Activated CD8-positive, alpha-beta T cell treated with anti-CD3 and anti-CD28 coated beads, Interleukin-2, amount 10 ng/mL, durations not matched to agents 7 days and 5 days (primary cell): ENCODE results near the gene MED15. TPM values are rescaled to one million over a fixed set of nuclear protein-coding genes. Genes with fewer than 3 reads are reported as not detected.
"Not testable (repeated sequence)": the region's sequence is repeated elsewhere in the genome, so short reads cannot be mapped to it uniquely, and the experiment has no call there.

Source experiments
- ATAC-seq: fragments of 150-1000 bp; cut with Tn5 transposase; one replicate; pipeline ENCODE4 v1.10.0; 2021; ENCODE audit warnings: moderate library complexity
- CTCF ChIA-PET: fragments of 350-600 bp; sonication (Branson Sonifier 250); formaldehyde crosslinking; loops from one replicate; lab custom pipeline; 2021; ENCODE audit warnings: antibody characterized with exemption; lab: Charles Lee
- POLR2A ChIA-PET: fragments of 350-600 bp; sonication (Branson Sonifier 250); formaldehyde crosslinking; loops from one replicate; lab custom pipeline; 2021; ENCODE audit warnings: antibody characterized with exemption; lab: Charles Lee
- DNase-seq: peaks from one replicate; pipeline ENCODE4 v3.0.0-alpha.2; 2020
- H3K27ac Mint-ChIP-seq: one replicate; pipeline ENCODE4 v1.8.0; 2021; ENCODE audit warnings: mild to moderate bottlenecking, mixed read lengths
- H3K27me3 Mint-ChIP-seq: one replicate; pipeline ENCODE4 v1.8.0; 2021; ENCODE audit warnings: low read depth, mixed read lengths
- H3K36me3 Mint-ChIP-seq: one replicate; pipeline ENCODE4 v1.8.0; 2021; ENCODE audit warnings: low read depth, mixed read lengths
- H3K4me1 Mint-ChIP-seq: one replicate; pipeline ENCODE4 v1.8.0; 2021; ENCODE audit warnings: low read depth, mixed read lengths
- H3K4me3 Mint-ChIP-seq: one replicate; pipeline ENCODE4 v1.8.0; 2021; ENCODE audit warnings: mild to moderate bottlenecking, mixed read lengths
- H3K9me3 Mint-ChIP-seq: one replicate; pipeline ENCODE4 v1.8.0; 2022; ENCODE audit warnings: mixed read lengths; ENCODE audit not compliant: insufficient read depth
- total RNA-seq, 2 experiments: library from RNA; stranded (reverse); gene quantifications; one replicate each; pipeline ENCODE4 v1.2.3, GENCODE V29; 2021

The MED15 gene
- total RNA-seq, 2 experiments from 2014 or later: 155 to 161 TPM

DNA sequence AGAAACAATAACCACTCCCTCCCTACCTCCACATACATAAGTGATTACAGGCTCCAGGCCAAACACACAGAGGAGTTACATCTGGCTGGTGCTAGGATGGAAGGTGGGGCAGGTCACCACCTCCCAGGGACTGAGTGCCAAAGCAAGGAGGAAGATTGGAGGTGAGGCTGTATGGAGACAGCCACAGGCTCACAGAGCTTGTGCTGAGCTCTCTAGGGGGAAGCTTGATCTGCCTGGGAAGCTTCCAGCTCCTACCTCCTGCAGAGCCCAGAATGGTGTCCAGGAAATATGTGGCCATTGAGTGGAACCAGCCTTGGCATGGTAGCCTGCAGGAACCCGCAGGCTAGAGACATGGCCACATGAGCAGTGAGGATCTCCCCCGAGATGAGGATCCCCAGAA lies 3.6 kb upstream of the MED15 start:
- Mint-ChIP-seq H3K27me3 (no peaks in the 10 kb centered on the region), H3K4me1 (peaks cover 15% of the 10 kb centered on the region), H3K36me3 (peaks cover 10% of the 10 kb centered on the region), H3K4me3 (no peak overlapping the region), H3K27ac (no peak overlapping the region), H3K9me3 (no peaks in the 10 kb centered on the region)
- ChIA-PET CTCF (no interaction called here), POLR2A (interaction anchor here (0.9 kb wide), 1 partner anchor 55 kb away, joined by 3 read pairs; no protein-coding TSS in a partner anchor)
- ATAC-seq (no peak), DNase-seq (no peak)

DNA sequence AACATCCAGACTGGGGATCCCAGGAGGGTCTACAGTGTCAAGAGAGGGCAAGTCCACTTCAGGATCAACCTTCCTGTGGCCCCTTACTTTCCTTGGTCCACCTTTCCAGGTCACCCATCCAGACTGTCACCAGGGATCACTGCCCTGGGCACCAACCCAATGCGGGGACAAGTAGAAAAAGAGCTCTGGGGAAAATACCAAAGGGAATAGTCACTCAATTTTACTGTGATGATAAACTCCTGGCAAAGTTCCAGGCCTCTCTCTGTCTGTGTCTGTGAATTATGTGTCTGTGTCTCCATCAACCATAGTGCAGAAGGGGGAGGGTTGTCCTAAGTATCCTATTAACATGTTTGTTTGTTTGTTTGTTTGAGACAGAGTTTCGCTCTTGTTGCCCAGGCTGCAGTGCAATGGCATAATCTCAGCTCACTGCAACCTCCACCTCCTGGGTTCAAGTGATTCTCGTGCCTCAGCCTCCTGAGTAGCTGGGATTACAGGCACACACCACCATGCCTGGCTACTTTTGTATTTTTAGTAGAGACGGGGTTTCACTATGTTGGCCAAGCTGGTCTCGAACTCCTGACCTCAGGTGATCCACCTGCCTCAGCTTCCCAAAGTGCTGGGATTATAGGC lies 3.0 kb upstream of the MED15 start:
- POLR2A ChIA-PET, DNase-seq, H3K9me3 Mint-ChIP-seq, ATAC-seq, H3K4me3 Mint-ChIP-seq, H3K27ac Mint-ChIP-seq, H3K27me3 Mint-ChIP-seq: not testable (repeated sequence)
- CTCF ChIA-PET: interaction anchor here (1.7 kb wide), 1 partner anchor 60 kb away, joined by 4 read pairs; no protein-coding TSS in a partner anchor
- Mint-ChIP-seq H3K4me1 (peaks cover 21% of the 10 kb centered on the region), H3K36me3 (peaks cover 16% of the 10 kb centered on the region)

DNA sequence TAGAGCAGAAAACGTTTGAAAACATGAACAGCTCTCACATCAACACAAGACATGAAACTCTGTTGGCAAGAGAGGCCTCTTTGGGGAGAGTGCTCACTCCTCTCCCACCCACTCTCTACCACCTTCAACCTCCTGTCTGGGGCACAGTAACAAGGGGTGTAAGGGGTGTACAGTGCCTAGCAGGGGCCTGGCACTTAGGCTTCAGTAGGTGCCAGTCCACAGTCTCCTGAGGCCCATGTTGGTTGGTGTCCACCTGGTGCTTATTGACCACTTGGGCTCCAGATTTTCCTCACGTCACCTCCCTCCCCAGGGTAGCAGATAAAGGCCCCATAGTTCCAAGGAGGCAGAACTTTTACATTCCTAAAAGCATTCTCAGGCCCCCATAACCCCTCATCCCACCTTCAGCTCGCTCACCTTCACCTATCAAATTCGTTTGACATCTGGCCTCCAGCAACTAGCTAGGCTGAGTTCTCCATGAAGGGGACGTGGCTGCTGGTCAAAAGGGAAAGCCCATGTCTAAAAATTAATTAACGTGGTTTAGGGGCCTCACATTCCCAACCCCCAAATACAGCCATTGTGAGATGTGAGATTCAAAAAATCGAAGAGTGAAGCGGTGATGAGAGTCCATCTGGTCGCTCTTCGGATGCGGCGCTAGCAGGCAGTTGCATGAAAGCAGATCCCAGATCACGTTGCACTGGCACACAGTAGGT lies 712 bp upstream of the MED15 start:
- Mint-ChIP-seq H3K4me1 (peaks cover 42% of the 10 kb centered on the region), H3K9me3 (no peaks in the 10 kb centered on the region), H3K36me3 (peaks cover 33% of the 10 kb centered on the region), H3K4me3 (peak overlapping the region; percentile 90), H3K27ac (peak overlapping the region; percentile 92), H3K27me3 (no peaks in the 10 kb centered on the region)
- ChIA-PET CTCF (interaction anchor here (1.0 to 6.3 kb wide), 6 partner anchors 10 to 88 kb away, joined by 3 to 98 read pairs (median 4); no protein-coding TSS in a partner anchor), POLR2A (interaction anchor here (0.8 to 3.5 kb wide), 7 partner anchors 17 to 72 kb away, joined by 3 to 28 read pairs (median 13); no protein-coding TSS in a partner anchor)
- DNase-seq: no peak
- no peak for ATAC-seq

DNA sequence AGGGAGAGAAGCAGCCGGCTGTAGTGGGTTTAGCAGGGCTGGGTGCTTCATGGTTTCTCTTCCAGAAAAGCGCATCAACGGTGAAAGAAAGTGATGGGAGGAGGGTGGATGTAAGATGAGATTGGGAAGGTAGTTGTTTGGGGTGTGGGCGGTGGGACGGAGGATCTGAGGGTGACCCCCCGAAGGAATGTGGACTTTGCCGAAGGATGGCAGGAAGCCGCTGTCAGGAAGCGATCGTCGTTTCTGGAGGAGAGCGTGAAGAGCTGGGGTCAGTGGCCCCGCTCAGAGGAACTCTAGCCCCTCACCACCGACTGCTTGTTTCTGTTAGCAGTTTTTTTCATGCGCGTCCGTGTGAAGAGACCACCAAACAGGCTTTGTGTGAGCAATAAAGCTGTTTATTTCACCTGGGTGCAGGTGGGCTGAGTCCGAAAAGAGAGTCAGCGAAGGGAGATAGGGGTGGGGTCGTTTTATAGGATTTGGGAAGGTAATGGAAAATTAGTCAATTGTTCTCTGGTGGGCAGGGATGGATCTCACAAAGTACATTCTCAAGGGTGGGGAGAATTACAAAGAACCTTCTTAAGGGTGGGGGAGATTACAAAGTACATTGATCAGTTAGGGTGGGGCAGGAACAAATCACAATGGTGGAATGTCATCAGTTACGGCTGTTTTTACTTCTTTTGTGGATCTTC lies 801 bp downstream of the MED15 start:
- ATAC-seq: peak; percentile 5
- POLR2A ChIA-PET: interaction anchor here (0.6 to 3.5 kb wide), 22 partner anchors 10 to 494 kb away, joined by 3 to 28 read pairs (median 5); partner anchors contain the start of genes KLHL22 and ZNF74
- not testable (repeated sequence) for H3K9me3 Mint-ChIP-seq, H3K27me3 Mint-ChIP-seq, DNase-seq
- peak overlapping the region; percentile 92 for H3K27ac Mint-ChIP-seq
- CTCF ChIA-PET: interaction anchor here (0.7 to 6.3 kb wide), 8 partner anchors 9 to 65 kb away, joined by 3 to 98 read pairs (median 4); no protein-coding TSS in a partner anchor
- H3K36me3 Mint-ChIP-seq: peaks cover 38% of the 10 kb centered on the region
- peak overlapping the region; percentile 90 for H3K4me3 Mint-ChIP-seq
- H3K4me1 Mint-ChIP-seq: peaks cover 49% of the 10 kb centered on the region

DNA sequence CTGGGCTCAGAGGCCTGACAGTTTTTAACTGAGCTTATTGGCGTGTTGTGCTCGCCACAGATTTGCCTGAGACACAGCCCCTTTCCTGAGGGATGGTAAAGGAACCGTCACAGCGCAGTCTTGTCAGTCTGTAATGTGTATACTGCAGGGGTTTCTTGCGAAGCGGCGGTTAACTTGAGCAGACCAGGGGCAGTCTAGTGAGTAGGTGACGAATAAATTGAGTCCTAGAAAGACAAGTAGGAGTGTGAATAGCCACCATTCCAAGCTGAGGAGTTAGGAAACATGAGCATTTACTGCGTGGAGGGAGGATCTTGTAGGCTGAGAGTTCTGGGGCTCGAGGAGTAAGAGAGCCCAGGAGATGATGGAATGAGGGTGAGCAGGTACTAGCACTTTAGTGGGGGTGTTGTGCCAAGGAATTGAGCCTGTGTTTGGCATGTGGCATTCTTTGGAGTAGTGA lies 1.4 kb downstream of the MED15 start:
- no peak for DNase-seq
- Mint-ChIP-seq H3K27me3 (no peaks in the 10 kb centered on the region), H3K27ac (peak overlapping the region; percentile 92), H3K4me3 (peak overlapping the region; percentile 90), H3K36me3 (peaks cover 41% of the 10 kb centered on the region), H3K4me1 (peaks cover 50% of the 10 kb centered on the region), H3K9me3 (no peaks in the 10 kb centered on the region)
- POLR2A ChIA-PET: interaction anchor here (0.6 to 3.5 kb wide), 17 partner anchors 9 to 66 kb away, joined by 3 to 28 read pairs (median 5); no protein-coding TSS in a partner anchor
- ATAC-seq: no peak
- CTCF ChIA-PET: interaction anchor here (0.7 to 6.3 kb wide), 7 partner anchors 9 to 65 kb away, joined by 3 to 98 read pairs (median 5); no protein-coding TSS in a partner anchor

DNA sequence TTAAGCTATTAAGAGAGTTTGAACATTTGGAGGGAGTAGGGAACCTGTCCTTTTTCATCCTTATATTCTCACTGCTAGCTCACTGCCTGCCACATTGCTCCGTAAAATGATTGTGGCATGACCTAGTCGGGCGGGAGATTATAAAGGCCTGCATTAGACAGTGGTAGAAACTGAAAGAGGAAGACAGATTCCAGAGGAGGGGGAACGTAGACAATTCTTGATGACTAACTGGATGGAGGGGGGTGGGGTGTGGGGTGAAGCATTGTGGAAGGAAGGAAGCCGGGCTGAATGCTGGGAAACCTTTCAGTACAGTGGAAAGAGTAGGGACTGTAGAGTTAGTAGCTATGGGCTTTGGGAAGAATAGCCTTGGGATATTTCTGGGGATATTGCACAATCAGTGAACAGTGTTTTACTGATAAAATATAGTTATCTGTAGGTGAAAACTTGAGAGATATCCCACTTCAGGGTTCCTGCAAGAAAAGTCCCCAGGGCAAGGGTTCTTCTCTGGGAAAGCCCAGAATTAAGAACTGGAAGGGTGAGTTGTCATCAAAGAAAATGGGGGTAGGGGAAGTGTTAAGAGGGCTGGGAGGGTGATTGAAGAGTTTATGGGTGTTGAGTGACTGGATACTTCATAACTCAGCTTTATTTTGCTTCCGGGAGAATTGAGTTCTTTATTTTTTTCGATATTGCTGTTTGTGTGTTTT lies 2.1 kb downstream of the MED15 start:
- H3K36me3 Mint-ChIP-seq: peaks cover 46% of the 10 kb centered on the region
- ChIA-PET CTCF (interaction anchor here (0.6 to 6.3 kb wide), 9 partner anchors 8 to 64 kb away, joined by 3 to 98 read pairs (median 5); no protein-coding TSS in a partner anchor), POLR2A (interaction anchor here (1.1 to 3.5 kb wide), 13 partner anchors 9 to 59 kb away, joined by 3 to 28 read pairs (median 7); no protein-coding TSS in a partner anchor)
- peaks cover 57% of the 10 kb centered on the region for H3K4me1 Mint-ChIP-seq
- H3K9me3 Mint-ChIP-seq: no peaks in the 10 kb centered on the region
- peak; percentile 54 for DNase-seq
- no peaks in the 10 kb centered on the region for H3K27me3 Mint-ChIP-seq
- ATAC-seq: peak; percentile 21
- H3K4me3 Mint-ChIP-seq: peak overlapping the region; percentile 90
- peak overlapping the region; percentile 92 for H3K27ac Mint-ChIP-seq

DNA sequence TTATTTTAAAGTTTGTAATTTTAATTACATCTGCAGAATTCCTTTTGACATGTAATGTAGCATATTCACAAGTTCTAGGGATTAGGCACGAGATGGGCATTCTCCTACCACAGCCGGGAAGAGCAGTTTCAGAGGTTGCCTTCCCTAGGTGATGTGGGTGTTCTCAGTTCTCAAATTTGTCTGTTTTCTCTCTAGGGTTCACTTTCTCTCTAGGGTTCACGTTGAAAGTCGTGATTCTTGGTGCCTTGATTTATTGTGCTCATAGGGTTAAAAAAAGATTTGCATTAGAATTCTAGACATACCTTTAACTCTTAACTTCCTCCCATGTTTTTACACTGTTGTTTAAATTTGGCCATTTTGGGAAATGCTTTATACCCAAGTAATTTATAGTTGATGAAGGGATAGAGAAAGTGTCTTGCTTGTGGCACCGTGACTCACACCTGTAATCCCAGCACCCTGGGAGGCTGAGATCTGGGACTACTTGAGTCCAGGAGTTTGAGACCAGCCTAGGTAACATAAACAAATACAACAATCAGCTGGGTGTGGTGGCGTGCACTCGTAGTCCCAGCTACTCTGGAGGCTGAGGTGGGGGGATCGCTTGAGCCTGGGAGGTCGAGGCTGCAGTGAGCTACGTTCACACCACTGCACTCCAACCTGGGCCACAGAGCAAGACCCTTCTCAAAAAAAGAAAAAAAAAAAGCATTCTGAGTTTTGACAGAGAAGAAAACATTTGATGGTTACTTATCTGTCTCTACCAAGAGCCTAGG lies 3.6 kb downstream of the MED15 start:
- DNase-seq (no peak), ATAC-seq (no peak)
- ChIA-PET POLR2A (interaction anchor here (0.9 kb wide), 1 partner anchor 12 kb away, joined by 3 read pairs; no protein-coding TSS in a partner anchor), CTCF (interaction anchor here (0.6 to 6.3 kb wide), 4 partner anchors 41 to 78 kb away, joined by 3 to 98 read pairs (median 7); no protein-coding TSS in a partner anchor)
- Mint-ChIP-seq H3K9me3 (no peaks in the 10 kb centered on the region), H3K27ac (no peak overlapping the region), H3K4me3 (peak overlapping the region; percentile 0), H3K4me1 (peaks cover 65% of the 10 kb centered on the region), H3K36me3 (peaks cover 52% of the 10 kb centered on the region), H3K27me3 (no peaks in the 10 kb centered on the region)

DNA sequence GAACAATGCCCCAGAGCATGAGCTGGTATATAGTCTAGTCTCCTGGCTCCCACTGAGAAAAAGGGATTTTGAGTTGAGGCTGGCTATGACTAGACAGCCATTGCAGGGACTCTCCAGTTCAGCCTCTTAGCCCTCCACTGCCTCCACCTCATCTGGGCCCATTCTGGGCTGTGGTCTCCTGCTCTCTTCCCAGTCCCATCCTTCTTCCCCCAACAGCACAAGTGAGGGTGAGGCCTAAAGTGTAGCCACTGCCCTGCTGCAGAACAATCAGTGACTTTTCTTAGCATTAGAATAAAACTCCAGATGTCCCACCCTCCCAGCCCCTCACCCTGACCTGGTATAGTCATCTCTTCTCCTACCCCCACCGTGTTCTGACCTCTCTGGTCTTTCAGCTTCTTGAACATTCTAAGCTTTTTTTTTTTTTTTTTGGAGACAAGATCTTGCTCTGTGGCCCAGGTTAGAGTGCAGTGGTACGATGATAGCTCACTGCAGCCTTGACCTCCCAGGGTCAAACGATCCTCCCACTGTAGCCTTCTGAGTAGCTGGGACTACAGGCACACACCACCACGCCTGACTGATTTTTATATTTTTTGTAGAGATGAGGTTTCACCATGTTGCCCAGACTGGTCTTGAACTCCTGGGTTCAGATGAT lies 4.3 kb downstream of the MED15 start:
- ChIA-PET POLR2A (interaction anchor here (0.5 to 0.9 kb wide), 2 partner anchors 38 to 58 kb away, joined by 3 read pairs; no protein-coding TSS in a partner anchor), CTCF (interaction anchor here (0.6 to 6.3 kb wide), 3 partner anchors 40 to 78 kb away, joined by 3 to 98 read pairs (median 9); no protein-coding TSS in a partner anchor)
- Mint-ChIP-seq H3K9me3 (no peaks in the 10 kb centered on the region), H3K27ac (peak overlapping the region; percentile 72), H3K27me3 (no peaks in the 10 kb centered on the region), H3K4me3 (no peak overlapping the region), H3K4me1 (peaks cover 66% of the 10 kb centered on the region), H3K36me3 (peaks cover 54% of the 10 kb centered on the region)
- ATAC-seq: no peak
- no peak for DNase-seq

DNA sequence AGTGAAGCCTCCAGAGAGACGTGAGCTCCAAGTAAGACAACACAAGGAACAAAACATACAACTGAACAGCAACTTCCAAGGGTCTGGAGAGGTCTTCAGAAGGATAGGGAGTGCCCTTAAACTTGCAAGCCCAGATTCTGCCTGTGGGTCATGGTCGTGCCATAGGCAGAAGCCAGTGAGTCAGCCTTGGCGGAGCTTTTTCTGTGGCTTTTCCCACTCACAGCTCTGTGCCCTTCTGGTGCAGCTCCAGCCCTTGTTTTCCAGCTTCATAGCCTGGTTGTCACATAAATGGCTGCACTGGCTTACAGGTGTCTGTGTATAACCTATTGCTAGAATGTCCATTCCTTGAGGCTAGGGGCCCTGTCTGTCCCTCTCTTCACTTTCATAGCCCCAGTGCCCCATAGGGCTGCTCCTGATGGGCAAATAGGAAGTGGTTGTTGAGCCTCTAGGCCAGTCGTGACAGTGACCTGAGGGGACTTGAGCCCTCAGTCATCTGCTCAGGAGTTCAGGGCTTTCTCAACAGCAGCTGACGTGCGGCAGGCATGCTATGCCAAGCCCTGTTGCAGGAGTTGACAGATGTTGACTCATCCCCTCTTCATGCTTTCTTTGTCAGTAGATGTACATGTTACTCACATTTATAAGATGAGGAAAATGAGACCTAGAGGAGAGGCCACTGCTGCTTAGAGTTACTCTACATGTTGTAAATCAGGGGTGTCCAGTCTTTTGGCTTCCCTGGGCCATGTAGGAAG lies 7.4 kb downstream of the MED15 start:
- ATAC-seq: no peak

More for the DNA sequence above, 7.4 kb downstream of the MED15 start:
- CTCF ChIA-PET: interaction anchor here (1.8 to 1.9 kb wide), 2 partner anchors 49 to 56 kb away, joined by 5 to 6 read pairs; no protein-coding TSS in a partner anchor
- H3K36me3 Mint-ChIP-seq: peaks cover 54% of the 10 kb centered on the region
- POLR2A ChIA-PET: interaction anchor here (0.6 to 1.5 kb wide), 3 partner anchors 10 to 57 kb away, joined by 3 to 4 read pairs (median 3); no protein-coding TSS in a partner anchor
- no peaks in the 10 kb centered on the region for H3K9me3 Mint-ChIP-seq
- H3K4me3 Mint-ChIP-seq: no peak overlapping the region
- no peak overlapping the region for H3K27ac Mint-ChIP-seq
- peaks cover 71% of the 10 kb centered on the region for H3K4me1 Mint-ChIP-seq
- no peaks in the 10 kb centered on the region for H3K27me3 Mint-ChIP-seq
- no peak for DNase-seq
